ENCODE measurements around the gene PSMD9.

Gene PSMD9

DNA sequence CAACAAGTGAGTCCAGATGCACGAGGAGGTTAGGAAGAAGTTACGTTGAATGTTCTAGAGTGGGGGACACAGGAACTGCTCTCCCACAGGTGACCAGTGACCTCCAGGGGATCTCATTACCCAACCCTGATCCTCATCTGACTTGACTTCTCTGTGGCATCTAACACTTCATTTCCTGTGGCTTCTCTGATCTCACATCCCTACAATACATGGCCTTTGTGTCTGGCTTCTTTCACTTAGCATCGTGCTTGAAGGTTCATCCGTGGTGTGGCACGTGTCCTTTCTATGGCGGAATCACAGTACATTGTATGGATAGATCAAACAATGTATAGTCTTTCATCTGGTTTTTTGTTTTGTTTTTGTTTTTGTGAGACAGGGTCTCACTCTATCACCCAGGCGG is 49.1 kb downstream of the PSMD9 start:
- no peak for TF ChIP-seq CTCF (IDR thresholded peaks at IDR 0.05; ENCODE audit: poor library complexity, severe bottlenecking)

GRCh38 chr12:121939186-121939585 is 50.6 kb downstream of the PSMD9 start:
- no peak for TF ChIP-seq CTCF (IDR thresholded peaks at IDR 0.05; ENCODE audit: poor library complexity, severe bottlenecking)
- Histone ChIP-seq H3K27ac (ENCODE audit: poor library complexity, severe bottlenecking) (peak overlapping the region; percentile 77), H3K9me3 (ENCODE audit: severe bottlenecking) (no peaks in the 10 kb centered on the region), H3K27me3 (ENCODE audit: insufficient read depth, poor library complexity, severe bottlenecking) (no peaks in the 10 kb centered on the region), H3K4me1 (ENCODE audit: insufficient read depth, poor library complexity, severe bottlenecking) (peaks cover 30% of the 10 kb centered on the region), H3K36me3 (ENCODE audit: low read depth) (peaks cover 9% of the 10 kb centered on the region), H3K4me3 (ENCODE audit: severe bottlenecking) (no peak overlapping the region)
- peak; percentile 68 for ATAC-seq (ENCODE audit: low read depth)
- peak; percentile 74 for DNase-seq (ENCODE audit: low spot score)

More for the DNA sequence above, 49.1 kb downstream of the PSMD9 start:
- H3K27ac ChIP-seq (ENCODE audit: poor library complexity, severe bottlenecking): no peak overlapping the region
- no peaks in the 10 kb centered on the region for H3K27me3 ChIP-seq (ENCODE audit: insufficient read depth, poor library complexity, severe bottlenecking)
- no peaks in the 10 kb centered on the region; the same call in 1 of the 2 replicates for H3K36me3 ChIP-seq (ENCODE audit: low read depth)
- DNase-seq (ENCODE audit: low spot score) (no peak), ATAC-seq (ENCODE audit: low read depth) (no peak)
- H3K4me3 ChIP-seq (ENCODE audit: severe bottlenecking): no peak overlapping the region
- no peaks in the 10 kb centered on the region for H3K9me3 ChIP-seq (ENCODE audit: severe bottlenecking)
- peaks cover 27% of the 10 kb centered on the region for H3K4me1 ChIP-seq (ENCODE audit: insufficient read depth, poor library complexity, severe bottlenecking)

DNA sequence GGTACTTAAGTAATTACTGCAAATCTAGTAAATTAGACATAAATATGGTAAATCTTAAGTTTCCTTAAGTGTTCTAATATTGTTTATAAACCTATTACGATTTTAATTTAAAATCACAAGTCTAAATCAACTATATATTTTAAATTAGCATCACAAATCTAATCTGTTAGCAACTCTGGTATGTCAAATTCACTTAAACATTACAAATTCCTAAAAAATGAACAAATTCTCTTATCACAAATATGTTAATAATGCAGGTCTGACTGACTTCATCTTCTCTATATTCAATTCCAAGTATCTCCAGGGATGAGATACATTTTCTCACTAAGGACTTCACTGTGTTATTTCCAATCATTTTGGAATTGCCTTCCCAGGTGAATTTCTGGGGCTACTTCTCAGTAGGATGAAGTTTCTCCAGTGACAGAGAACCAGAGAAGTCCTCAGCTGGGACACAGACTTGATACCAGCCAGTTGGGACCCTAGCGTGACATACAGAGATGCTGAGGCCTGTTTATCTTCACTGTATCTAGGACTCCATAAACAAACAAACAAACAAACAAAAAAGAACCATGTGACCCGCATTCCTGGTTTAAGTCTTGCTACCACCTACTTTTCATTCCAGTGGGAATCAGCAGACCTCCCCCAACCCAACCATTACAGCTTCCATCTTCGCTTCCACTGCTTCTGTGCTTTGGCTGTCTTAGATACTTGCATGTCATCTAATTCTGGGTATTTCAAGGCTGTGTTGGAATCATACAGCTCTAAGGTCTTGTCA is 51.6 kb downstream of the PSMD9 start:
- no peak for TF ChIP-seq CTCF (IDR thresholded peaks at IDR 0.05; ENCODE audit: poor library complexity, severe bottlenecking)
- peaks cover 30% of the 10 kb centered on the region for H3K4me1 ChIP-seq (ENCODE audit: insufficient read depth, poor library complexity, severe bottlenecking)
- no peak for DNase-seq (ENCODE audit: low spot score)
- peak overlapping the region; percentile 77 for H3K27ac ChIP-seq (ENCODE audit: poor library complexity, severe bottlenecking)
- H3K36me3 ChIP-seq (ENCODE audit: low read depth): peaks cover 9% of the 10 kb centered on the region; the same call in 1 of the 2 replicates
- no peak for ATAC-seq (ENCODE audit: low read depth)
- no peak overlapping the region for H3K4me3 ChIP-seq (ENCODE audit: severe bottlenecking)
- no peaks in the 10 kb centered on the region for H3K27me3 ChIP-seq (ENCODE audit: insufficient read depth, poor library complexity, severe bottlenecking)
- no peaks in the 10 kb centered on the region for H3K9me3 ChIP-seq (ENCODE audit: severe bottlenecking)

- Histone ChIP-seq H3K4me3 (ENCODE audit: severe bottlenecking) (no peak overlapping the region), H3K9me3 (ENCODE audit: severe bottlenecking) (peaks cover 6% of the 10 kb centered on the region), H3K4me1 (ENCODE audit: insufficient read depth, poor library complexity, severe bottlenecking) (peaks cover 30% of the 10 kb centered on the region), H3K27ac (ENCODE audit: poor library complexity, severe bottlenecking) (peak overlapping the region; percentile 77), H3K27me3 (ENCODE audit: insufficient read depth, poor library complexity, severe bottlenecking) (no peaks in the 10 kb centered on the region), H3K36me3 (ENCODE audit: low read depth) (peaks cover 9% of the 10 kb centered on the region; the same call in 1 of the 2 replicates)
- peak; percentile 89 for ATAC-seq (ENCODE audit: low read depth)
- peak; percentile 79 for DNase-seq (ENCODE audit: low spot score)
- no peak for TF ChIP-seq CTCF (IDR thresholded peaks at IDR 0.05; ENCODE audit: poor library complexity, severe bottlenecking)
Measured at GRCh38 chr12:121942145-121942718, 53.6 kb downstream of the PSMD9 start.

DNA sequence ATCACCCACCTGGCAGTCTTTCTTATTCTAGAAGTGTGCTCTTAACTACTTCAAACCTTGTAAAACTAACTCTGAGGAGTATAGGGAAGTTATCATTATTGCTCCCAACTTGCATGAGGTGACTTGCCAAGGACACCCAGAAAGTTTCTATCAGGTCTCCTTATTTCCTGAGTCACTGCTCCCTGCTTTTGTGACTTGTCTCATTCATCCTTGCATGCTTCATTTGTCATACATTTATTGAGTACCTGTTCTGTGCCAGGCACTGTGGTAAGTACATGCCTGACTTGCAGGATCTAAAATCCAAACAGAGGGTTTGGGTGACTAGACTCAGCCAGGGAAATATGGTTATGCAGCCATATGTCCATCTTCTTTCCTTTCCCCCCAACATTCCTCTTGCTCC is 55.3 kb downstream of the PSMD9 start:
- DNase-seq (ENCODE audit: low spot score) (no peak), ATAC-seq (ENCODE audit: low read depth) (no peak)
- H3K27ac ChIP-seq (ENCODE audit: poor library complexity, severe bottlenecking): peak overlapping the region; percentile 77
- H3K4me1 ChIP-seq (ENCODE audit: insufficient read depth, poor library complexity, severe bottlenecking): peaks cover 30% of the 10 kb centered on the region
- no peaks in the 10 kb centered on the region for H3K27me3 ChIP-seq (ENCODE audit: insufficient read depth, poor library complexity, severe bottlenecking)
- peaks cover 6% of the 10 kb centered on the region for H3K9me3 ChIP-seq (ENCODE audit: severe bottlenecking)
- no peak for TF ChIP-seq CTCF (IDR thresholded peaks at IDR 0.05; ENCODE audit: poor library complexity, severe bottlenecking)
- H3K4me3 ChIP-seq (ENCODE audit: severe bottlenecking): no peak overlapping the region
- H3K36me3 ChIP-seq (ENCODE audit: low read depth): peaks cover 11% of the 10 kb centered on the region; the same call in 1 of the 2 replicates
